Naive B cell (primary cell): ENCODE data around the gene POT1. TPM values are rescaled to one million over a fixed set of nuclear protein-coding genes. Genes with fewer than 3 reads are reported as not detected.

Source experiments
- ATAC-seq, 2 donors: fragments of 150-1000 bp; cut with Tn5 transposase; 2 replicates each; pipeline ENCODE4 v1.10.0; 2021; ENCODE audit warnings: low read depth in 2 of 2, mild to moderate bottlenecking in 2 of 2, moderate library complexity in 2 of 2
- DNase-seq: peaks from one replicate; pipeline ENCODE4 v3.0.0; 2022
- H3K27ac Mint-ChIP-seq, 6 donors: one replicate each; pipeline ENCODE4 v1.8.0; 2020 to 2022; ENCODE audit warnings: mild to moderate bottlenecking in 6 of 6, mixed read lengths in 6 of 6, moderate library complexity in 5 of 6, inconsistent platforms in 2 of 6
- H3K27me3 Mint-ChIP-seq, 3 donors: one replicate each; pipeline ENCODE4 v1.8.0; 2021 to 2022; ENCODE audit warnings: mixed read lengths in 3 of 3, mild to moderate bottlenecking in 1 of 3
- H3K36me3 Mint-ChIP-seq, 2 donors: one replicate each; pipeline ENCODE4 v1.8.0; 2020 to 2022; ENCODE audit warnings: mixed read lengths in 2 of 2, inconsistent platforms in 1 of 2, mild to moderate bottlenecking in 1 of 2
- H3K4me1 Mint-ChIP-seq, 3 donors: one replicate each; pipeline ENCODE4 v1.8.0; 2020 to 2022; ENCODE audit warnings: mixed read lengths in 3 of 3, inconsistent platforms in 1 of 3, mild to moderate bottlenecking in 1 of 3, moderate library complexity in 1 of 3
- H3K4me3 Mint-ChIP-seq, 8 donors: one replicate each; pipeline ENCODE4 v1.8.0; 2020 to 2022; ENCODE audit warnings: mild to moderate bottlenecking in 8 of 8, mixed read lengths in 8 of 8, moderate library complexity in 8 of 8, inconsistent platforms in 2 of 8
- H3K9me3 Mint-ChIP-seq, 7 donors: one replicate each; pipeline ENCODE4 v1.8.0; 2020 to 2022; ENCODE audit warnings: mixed read lengths in 7 of 7, mild to moderate bottlenecking in 5 of 7, inconsistent platforms in 2 of 7, moderate library complexity in 1 of 7
- polyA plus RNA-seq, 6 donors: library from polyadenylated mRNA; unstranded; fragments of 300-500 nt; fragmentation: Illumina TruSeq; gene quantifications; one replicate each; pipeline ENCODE4 v1.2.3, GENCODE V29; 2021; ENCODE audit warnings: low read depth in 6 of 6

Gene POT1
- polyA plus RNA-seq, 6 donors from 2014 or later, result 16.5 to 28.2 (median 19.6) TPM

GRCh38 chr7:124813994-124814798 is 115.4 kb downstream of the POT1 start:
- DNase-seq (no peak), ATAC-seq (no peak)
- H3K4me3 Mint-ChIP-seq, result no peak overlapping the region
- no peaks in the 10 kb centered on the region for H3K36me3 Mint-ChIP-seq
- H3K9me3 Mint-ChIP-seq, result peaks cover 0 to 10% (median 0%) of the 10 kb centered on the region in 7 donors
- H3K4me1 Mint-ChIP-seq, result no peaks in the 10 kb centered on the region
- H3K27me3 Mint-ChIP-seq, result peaks cover 0 to 6% (median 4%) of the 10 kb centered on the region in 3 donors
- H3K27ac Mint-ChIP-seq, result no peak overlapping the region

- Mint-ChIP-seq H3K36me3 (no peaks in the 10 kb centered on the region), H3K4me3 (no peak overlapping the region), H3K4me1 (no peaks in the 10 kb centered on the region), H3K9me3 (peaks cover 0 to 7% (median 0%) of the 10 kb centered on the region in 7 donors), H3K27me3 (peaks cover 0 to 9% (median 6%) of the 10 kb centered on the region in 3 donors), H3K27ac (no peak overlapping the region)
- no peak for DNase-seq
- no peak for ATAC-seq
Measured at GRCh38 chr7:124812764-124813163, 116.9 kb downstream of the POT1 start.

DNA sequence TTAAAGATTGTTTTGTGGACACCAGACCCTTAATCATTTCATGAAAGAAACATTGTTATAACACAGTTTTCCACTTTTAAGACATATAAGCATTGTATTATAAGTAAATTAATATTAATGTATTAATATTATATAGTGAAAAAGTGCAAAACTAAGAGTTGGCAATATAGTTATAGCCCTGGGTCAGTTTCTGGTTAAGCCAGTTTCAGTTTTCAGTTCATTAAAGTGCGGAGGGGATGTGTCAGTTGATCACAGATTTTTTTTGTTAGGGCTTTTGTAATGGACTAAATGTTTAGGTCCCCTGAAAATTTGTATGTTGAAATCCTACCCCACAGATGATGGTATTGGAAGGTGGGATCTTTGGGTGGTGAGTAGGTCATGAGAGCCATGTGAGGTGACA is 118.3 kb downstream of the POT1 start:
- ATAC-seq (no peak), DNase-seq (no peak)
- Mint-ChIP-seq H3K27me3 (peaks cover 0 to 9% (median 6%) of the 10 kb centered on the region in 3 donors), H3K9me3 (no peaks in the 10 kb centered on the region), H3K4me1 (no peaks in the 10 kb centered on the region), H3K36me3 (no peaks in the 10 kb centered on the region), H3K27ac (no peak overlapping the region), H3K4me3 (no peak overlapping the region)

- Mint-ChIP-seq H3K9me3 (no peaks in the 10 kb centered on the region), H3K27ac (no peak overlapping the region), H3K4me3 (no peak overlapping the region), H3K36me3 (no peaks in the 10 kb centered on the region), H3K27me3 (peaks cover 0 to 9% (median 6%) of the 10 kb centered on the region in 3 donors), H3K4me1 (no peaks in the 10 kb centered on the region)
- DNase-seq (no peak), ATAC-seq (no peak)
Measured at GRCh38 chr7:124810605-124811004, 119.0 kb downstream of the POT1 start.

GRCh38 chr7:124808206-124808605 is 121.4 kb downstream of the POT1 start:
- Mint-ChIP-seq H3K4me1 (no peaks in the 10 kb centered on the region), H3K27me3 (peaks cover 0 to 6% (median 5%) of the 10 kb centered on the region in 3 donors), H3K4me3 (no peak overlapping the region), H3K27ac (no peak overlapping the region), H3K36me3 (no peaks in the 10 kb centered on the region), H3K9me3 (no peaks in the 10 kb centered on the region)
- DNase-seq (no peak), ATAC-seq (no peak)

DNA sequence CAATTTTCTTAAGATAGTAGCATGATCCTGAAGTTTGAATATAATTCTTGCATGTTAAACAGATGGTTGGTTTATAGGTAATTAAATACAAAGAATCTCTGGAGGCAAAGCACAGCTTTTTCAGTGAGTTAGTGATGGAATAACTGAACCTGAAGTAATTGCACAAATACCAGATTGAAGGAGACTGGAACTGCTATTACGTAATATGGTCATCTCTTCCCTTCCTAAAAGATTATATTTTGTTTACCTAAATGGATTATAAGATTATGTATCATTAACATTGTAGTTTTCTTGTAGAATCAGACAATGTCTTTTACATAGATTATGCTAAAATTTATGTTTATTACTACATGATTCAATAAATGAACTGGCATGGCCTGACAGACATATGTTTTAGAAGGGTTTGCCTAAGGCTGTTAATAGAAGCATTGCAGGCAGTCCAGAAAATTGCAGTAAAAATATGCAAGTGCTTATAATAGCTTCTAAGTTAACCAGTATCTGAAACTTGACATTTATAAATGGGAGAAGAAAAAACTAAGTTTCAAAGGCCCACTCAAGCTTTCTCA is 128.2 kb downstream of the POT1 start:
- Mint-ChIP-seq H3K9me3 (peaks cover 0 to 9% (median 5%) of the 10 kb centered on the region in 7 donors), H3K36me3 (no peaks in the 10 kb centered on the region), H3K4me3 (no peak overlapping the region), H3K4me1 (no peaks in the 10 kb centered on the region), H3K27me3 (peaks cover 8 to 17% (median 12%) of the 10 kb centered on the region in 3 donors), H3K27ac (peak overlapping the region in 1 of 6 donors; percentile 14)
- DNase-seq (no peak), ATAC-seq (no peak)

DNA sequence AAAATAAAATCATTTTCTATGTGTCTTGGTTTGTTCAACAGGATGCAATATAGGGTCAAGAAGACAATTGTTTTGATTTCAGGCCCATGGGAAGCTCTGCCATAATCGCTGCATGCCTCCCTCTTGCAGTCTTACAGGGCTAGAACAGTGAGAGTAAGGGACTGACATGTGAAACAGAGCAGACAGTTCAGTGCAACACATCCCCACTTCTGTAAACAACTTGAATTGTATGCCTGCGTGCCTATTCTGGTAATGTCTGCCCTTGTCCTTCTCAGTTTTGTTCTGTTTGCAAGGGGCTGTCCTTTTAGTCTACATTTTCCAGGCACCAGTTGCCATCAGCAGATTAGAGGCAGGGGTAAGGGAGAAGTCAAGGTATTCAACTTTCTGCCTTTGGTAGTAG is 129.2 kb downstream of the POT1 start:
- peaks cover 4 to 19% (median 10%) of the 10 kb centered on the region in 7 donors for H3K9me3 Mint-ChIP-seq
- ATAC-seq (no peak), DNase-seq (no peak)
- no peak overlapping the region for H3K27ac Mint-ChIP-seq
- no peaks in the 10 kb centered on the region for H3K36me3 Mint-ChIP-seq
- H3K4me3 Mint-ChIP-seq, result no peak overlapping the region
- H3K4me1 Mint-ChIP-seq, result no peaks in the 10 kb centered on the region
- H3K27me3 Mint-ChIP-seq, result peaks cover 8 to 17% (median 12%) of the 10 kb centered on the region in 3 donors

DNA sequence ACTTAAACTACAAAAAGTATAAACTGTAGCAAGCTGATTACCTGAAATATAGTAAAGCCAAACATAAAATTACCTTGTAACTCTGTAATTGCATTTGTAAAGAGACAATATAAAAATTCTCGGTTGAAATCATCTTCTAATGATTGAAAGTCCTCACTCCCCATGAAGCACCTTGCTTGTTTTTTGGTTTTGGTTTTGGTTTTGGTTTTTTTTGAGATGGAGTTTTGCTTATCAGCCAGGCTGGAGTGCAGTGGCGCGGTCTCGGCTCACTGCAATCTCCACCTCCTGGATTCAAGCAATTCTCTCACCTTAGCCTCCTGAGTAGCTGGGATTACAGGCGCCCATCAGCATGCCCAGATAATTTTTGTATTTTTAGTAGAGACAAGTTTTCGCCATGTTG is 130.2 kb downstream of the POT1 start:
- H3K4me1 Mint-ChIP-seq, result no peaks in the 10 kb centered on the region
- H3K27me3 Mint-ChIP-seq, result peaks cover 8 to 17% (median 12%) of the 10 kb centered on the region in 3 donors
- peaks cover 4 to 22% (median 10%) of the 10 kb centered on the region in 7 donors for H3K9me3 Mint-ChIP-seq
- no peak for DNase-seq
- H3K36me3 Mint-ChIP-seq, result no peaks in the 10 kb centered on the region
- no peak overlapping the region for H3K4me3 Mint-ChIP-seq
- no peak overlapping the region for H3K27ac Mint-ChIP-seq
- no peak for ATAC-seq

DNA sequence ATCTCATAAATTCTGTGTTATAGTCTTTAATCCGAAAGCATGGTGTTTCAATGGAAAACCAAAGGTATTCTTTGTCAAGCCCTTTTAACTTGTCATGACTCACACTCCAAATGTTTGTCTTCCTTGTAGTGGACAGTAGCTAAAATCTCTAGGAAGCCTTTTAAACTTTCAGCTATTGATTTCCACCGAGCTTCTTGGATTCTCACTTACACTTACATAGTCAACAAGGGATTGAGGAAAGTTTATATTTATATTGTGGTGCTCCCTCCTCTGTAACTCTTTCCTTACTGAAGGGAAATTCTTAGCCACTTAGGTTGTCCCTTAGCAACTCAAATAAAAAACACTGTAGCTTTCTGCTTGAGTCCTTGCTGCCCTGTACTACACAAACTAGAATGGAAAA is 132.9 kb downstream of the POT1 start:
- Mint-ChIP-seq H3K4me3 (no peak overlapping the region), H3K27me3 (peaks cover 12 to 24% (median 15%) of the 10 kb centered on the region in 3 donors), H3K4me1 (no peaks in the 10 kb centered on the region), H3K27ac (no peak overlapping the region), H3K36me3 (no peaks in the 10 kb centered on the region), H3K9me3 (peaks cover 4 to 26% (median 10%) of the 10 kb centered on the region in 7 donors)
- ATAC-seq (no peak), DNase-seq (no peak)

DNA sequence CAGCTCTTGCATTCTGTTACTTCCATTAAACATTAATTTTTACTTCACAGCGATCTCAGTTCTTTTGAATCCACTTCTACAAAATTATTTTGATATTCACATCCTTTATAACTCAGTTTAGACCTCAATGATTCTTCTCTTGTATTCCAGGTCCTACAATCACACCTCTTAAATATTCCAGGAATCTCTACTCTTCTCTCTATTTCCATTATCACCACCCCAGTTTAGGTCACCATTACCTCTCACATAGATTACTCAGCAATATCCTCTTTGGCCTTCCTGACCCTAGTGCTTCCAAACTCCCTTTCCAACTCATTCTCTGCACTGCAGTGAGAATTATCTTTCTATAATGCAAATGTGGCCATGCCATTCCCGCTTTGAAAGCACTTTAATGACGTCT is 136.9 kb downstream of the POT1 start:
- no peaks in the 10 kb centered on the region for H3K4me1 Mint-ChIP-seq
- H3K9me3 Mint-ChIP-seq, result peaks cover 4 to 27% (median 10%) of the 10 kb centered on the region in 7 donors
- DNase-seq (no peak), ATAC-seq (no peak)
- peaks cover 25 to 27% (median 25%) of the 10 kb centered on the region in 3 donors for H3K27me3 Mint-ChIP-seq
- H3K36me3 Mint-ChIP-seq, result no peaks in the 10 kb centered on the region
- H3K4me3 Mint-ChIP-seq, result no peak overlapping the region
- H3K27ac Mint-ChIP-seq, result no peak overlapping the region

DNA sequence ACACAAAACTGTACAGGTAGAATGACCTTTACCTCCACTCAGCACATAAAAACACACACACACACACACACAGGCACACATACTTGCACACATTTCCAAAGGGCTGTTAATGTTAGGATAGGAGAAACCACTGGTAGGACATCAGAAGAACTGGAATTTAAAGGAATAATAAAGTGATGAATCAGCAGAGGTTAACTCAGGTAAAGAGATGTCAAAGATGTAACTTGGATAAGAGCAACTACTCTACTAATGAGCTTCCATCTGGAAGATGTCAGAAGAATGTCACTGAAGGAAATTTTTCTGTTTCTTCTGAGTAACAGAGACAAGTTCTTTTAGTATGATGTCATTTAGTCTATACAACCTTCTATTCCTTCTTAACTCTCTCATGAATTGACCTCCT is 137.6 kb downstream of the POT1 start:
- no peak overlapping the region for H3K27ac Mint-ChIP-seq
- DNase-seq (no peak), ATAC-seq (no peak)
- no peak overlapping the region for H3K4me3 Mint-ChIP-seq
- H3K4me1 Mint-ChIP-seq, result no peaks in the 10 kb centered on the region
- peaks cover 4 to 27% (median 10%) of the 10 kb centered on the region in 7 donors for H3K9me3 Mint-ChIP-seq
- no peaks in the 10 kb centered on the region for H3K36me3 Mint-ChIP-seq
- peaks cover 25 to 31% (median 25%) of the 10 kb centered on the region in 3 donors for H3K27me3 Mint-ChIP-seq

DNA sequence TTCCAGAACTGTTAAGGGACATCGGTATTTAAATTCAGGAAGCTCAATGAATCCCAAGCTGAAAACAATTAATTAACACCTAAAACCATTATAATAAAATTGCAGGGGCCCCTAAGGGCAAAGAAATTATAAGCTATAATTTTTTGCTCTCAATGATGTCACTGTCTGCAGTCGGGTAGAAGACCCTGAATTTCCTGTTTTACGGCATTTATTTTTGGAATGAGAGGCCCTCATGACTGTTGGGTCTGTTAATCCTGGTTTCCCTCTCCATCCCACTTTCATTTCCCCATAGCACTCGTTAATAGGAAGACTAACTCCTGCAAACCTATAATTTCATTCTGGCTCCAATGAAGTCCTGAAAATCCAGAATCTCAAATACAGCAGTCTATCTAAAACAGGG is 138.2 kb downstream of the POT1 start:
- ATAC-seq (no peak), DNase-seq (no peak)
- H3K27ac Mint-ChIP-seq, result no peak overlapping the region
- peaks cover 25 to 31% (median 25%) of the 10 kb centered on the region in 3 donors for H3K27me3 Mint-ChIP-seq
- no peaks in the 10 kb centered on the region for H3K36me3 Mint-ChIP-seq
- no peak overlapping the region for H3K4me3 Mint-ChIP-seq
- peaks cover 3 to 23% (median 9%) of the 10 kb centered on the region in 7 donors for H3K9me3 Mint-ChIP-seq
- no peaks in the 10 kb centered on the region for H3K4me1 Mint-ChIP-seq

- peaks cover 0 to 15% (median 2%) of the 10 kb centered on the region in 7 donors for H3K9me3 Mint-ChIP-seq
- H3K4me1 Mint-ChIP-seq, result no peaks in the 10 kb centered on the region
- H3K4me3 Mint-ChIP-seq, result no peak overlapping the region
- H3K27me3 Mint-ChIP-seq, result peaks cover 25 to 31% (median 25%) of the 10 kb centered on the region in 3 donors
- H3K27ac Mint-ChIP-seq, result no peak overlapping the region
- DNase-seq (no peak), ATAC-seq (no peak)
- H3K36me3 Mint-ChIP-seq, result no peaks in the 10 kb centered on the region
Measured at GRCh38 chr7:124790645-124791044, 139.0 kb downstream of the POT1 start.

DNA sequence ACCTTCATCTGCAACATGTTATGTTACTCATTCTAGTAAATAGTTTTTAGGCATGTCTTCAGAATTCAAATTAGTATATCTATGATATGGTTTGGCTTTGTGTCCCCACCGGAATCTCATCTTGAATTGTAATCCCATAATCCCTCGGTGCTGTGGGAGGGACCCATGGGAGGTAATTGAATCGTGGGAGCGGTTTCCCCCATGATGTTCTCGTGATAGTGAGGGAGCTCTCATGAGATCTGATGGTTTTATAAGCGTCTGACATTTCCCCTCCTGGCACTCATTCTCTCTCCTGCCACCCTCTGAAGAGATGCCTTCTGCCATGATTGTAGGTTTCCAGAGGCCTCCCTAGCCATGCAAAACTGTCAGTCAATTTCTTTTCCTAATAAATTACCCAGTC is 143.6 kb downstream of the POT1 start:
- Mint-ChIP-seq H3K27me3 (peaks cover 12 to 22% (median 20%) of the 10 kb centered on the region in 3 donors), H3K9me3 (peaks cover 0 to 5% (median 0%) of the 10 kb centered on the region in 7 donors), H3K4me3 (no peak overlapping the region), H3K36me3 (no peaks in the 10 kb centered on the region), H3K27ac (no peak overlapping the region), H3K4me1 (no peaks in the 10 kb centered on the region)
- no peak for ATAC-seq
- DNase-seq, result no peak
